HEK293 (cell line): Measurements from ENCODE around the gene ADGRF3.

Experiments
- HOXA7 ChIP-seq: sonication (generic); formaldehyde crosslinking; IDR thresholded peaks from 2 replicates; pipeline ENCODE4 v1.8.1; 2022; ENCODE audit warnings: missing genetic modification reagents, borderline replicate concordance
- HOXC10 ChIP-seq: sonication (generic); formaldehyde crosslinking; IDR thresholded peaks from 2 replicates; pipeline ENCODE4 v1.8.1; 2023; ENCODE audit warnings: mild to moderate bottlenecking, missing genetic modification reagents
- HOXD13 ChIP-seq: sonication (generic); formaldehyde crosslinking; IDR thresholded peaks from 2 replicates; pipeline ENCODE4 v1.8.0; 2022; ENCODE audit warnings: missing genetic modification reagents, borderline replicate concordance
- IKZF3 ChIP-seq: fragments of 450-650 bp; IDR thresholded peaks from 2 replicates; pipeline ENCODE4 v1.5.0; 2018; ENCODE audit warnings: missing biosample characterization, mild to moderate bottlenecking, missing genetic modification characterization, moderate library complexity
- OVOL3 ChIP-seq: fragments of 450-650 bp; formaldehyde crosslinking; IDR thresholded peaks from 2 replicates; pipeline ENCODE4 v1.5.1; 2016; ENCODE audit warnings: missing biosample characterization, missing genetic modification characterization
- PBX3 ChIP-seq: sonication (generic); formaldehyde crosslinking; IDR thresholded peaks from 2 replicates; pipeline ENCODE4 v1.8.1; 2022; ENCODE audit warnings: mild to moderate bottlenecking, moderate library complexity, missing genetic modification reagents
- PRDM10 ChIP-seq: fragments of 450-650 bp; formaldehyde crosslinking; IDR thresholded peaks from 2 replicates; pipeline ENCODE4 v1.5.1; 2016; ENCODE audit warnings: missing biosample characterization, missing genetic modification characterization
- SCRT1 ChIP-seq: fragments of 450-650 bp; formaldehyde crosslinking; IDR thresholded peaks from 2 replicates; pipeline ENCODE4 v1.5.1; 2016; ENCODE audit warnings: missing biosample characterization, missing genetic modification characterization, borderline replicate concordance
- SCRT2 ChIP-seq: fragments of 450-650 bp; formaldehyde crosslinking; IDR thresholded peaks from 2 replicates; pipeline ENCODE4 v1.5.1; 2016; ENCODE audit warnings: missing biosample characterization, missing genetic modification characterization
- ZBTB11 ChIP-seq: fragments of 450-650 bp; formaldehyde crosslinking; conservative IDR thresholded peaks from 2 replicates; pipeline ENCODE4 v1.5.1; 2016; ENCODE audit warnings: low read depth, missing biosample characterization, missing genetic modification characterization
- ZBTB17 ChIP-seq: fragments of 450-650 bp; formaldehyde crosslinking; IDR thresholded peaks from 2 replicates; pipeline ENCODE4 v1.5.1; 2016; ENCODE audit warnings: missing biosample characterization, missing genetic modification characterization
- ZBTB44 ChIP-seq: fragments of 450-650 bp; IDR thresholded peaks from 2 replicates; pipeline ENCODE4 v1.5.1; 2018; ENCODE audit warnings: missing biosample characterization, mild to moderate bottlenecking, missing genetic modification characterization
- ZFP41 ChIP-seq: fragments of 450-650 bp; formaldehyde crosslinking; IDR thresholded peaks from 2 replicates; pipeline ENCODE4 v1.5.1; 2016; ENCODE audit warnings: missing biosample characterization, missing genetic modification characterization, borderline replicate concordance
- ZFP69B ChIP-seq: fragments of 450-650 bp; formaldehyde crosslinking; IDR thresholded peaks from 2 replicates; pipeline ENCODE4 v1.5.1; 2016; ENCODE audit warnings: missing biosample characterization, missing genetic modification characterization
- ZNF121 ChIP-seq: fragments of 450-650 bp; formaldehyde crosslinking; IDR thresholded peaks from 2 replicates; pipeline ENCODE4 v1.5.1; 2016; ENCODE audit warnings: missing biosample characterization, missing genetic modification characterization
- ZNF148 ChIP-seq: fragments of 450-650 bp; formaldehyde crosslinking; IDR thresholded peaks from 2 replicates; pipeline ENCODE4 v1.5.0; 2017; ENCODE audit warnings: missing biosample characterization, missing genetic modification characterization, borderline replicate concordance
- ZNF292 ChIP-seq: fragments of 450-650 bp; formaldehyde crosslinking; IDR thresholded peaks from 2 replicates; pipeline ENCODE4 v1.5.1; 2016; ENCODE audit warnings: low read depth, missing biosample characterization, missing genetic modification characterization, borderline replicate concordance
- ZNF335 ChIP-seq: fragments of 450-650 bp; formaldehyde crosslinking; conservative IDR thresholded peaks from 2 replicates; pipeline ENCODE4 v1.5.1; 2016; ENCODE audit warnings: missing biosample characterization, missing genetic modification characterization
- ZNF341 ChIP-seq: fragments of 450-650 bp; formaldehyde crosslinking; IDR thresholded peaks from 2 replicates; pipeline ENCODE4; 2016; ENCODE audit warnings: low read depth, missing biosample characterization, missing genetic modification characterization
- ZNF473 ChIP-seq: fragments of 450-650 bp; formaldehyde crosslinking; IDR thresholded peaks from 2 replicates; pipeline ENCODE4 v1.5.1; 2017; ENCODE audit warnings: missing biosample characterization, missing genetic modification characterization
- ZNF555 ChIP-seq: fragments of 450-650 bp; formaldehyde crosslinking; conservative IDR thresholded peaks from 2 replicates; pipeline ENCODE4 v1.5.1; 2017; ENCODE audit warnings: missing biosample characterization, mild to moderate bottlenecking, missing genetic modification characterization, inconsistent platforms
- ZNF624 ChIP-seq: fragments of 450-650 bp; formaldehyde crosslinking; IDR thresholded peaks from 2 replicates; pipeline ENCODE4 v1.5.1; 2017; ENCODE audit warnings: missing biosample characterization, missing genetic modification characterization
- ZNF660 ChIP-seq: fragments of 450-650 bp; IDR thresholded peaks from 2 replicates; pipeline ENCODE4 v1.5.1; 2018; ENCODE audit warnings: missing biosample characterization, mild to moderate bottlenecking, missing genetic modification characterization
- ZNF664 ChIP-seq: fragments of 450-650 bp; formaldehyde crosslinking; IDR thresholded peaks from 2 replicates; pipeline ENCODE4 v1.5.1; 2016; ENCODE audit warnings: missing biosample characterization, missing genetic modification characterization
- ZNF776 ChIP-seq: fragments of 450-650 bp; formaldehyde crosslinking; IDR thresholded peaks from 2 replicates; pipeline ENCODE4 v1.5.0; 2017; ENCODE audit warnings: missing biosample characterization, missing genetic modification characterization, borderline replicate concordance

ADGRF3 gene

GRCh38 chr2:26355038-26355995, 8.7 kb upstream of the ADGRF3 start (continued):
- TF ChIP-seq ZBTB11 (tag by site-specific recombination), result no peak
- TF ChIP-seq SCRT2 (tag by site-specific recombination), result peak; percentile 96
- no peak for TF ChIP-seq ZNF664 (tag by site-specific recombination)
- TF ChIP-seq ZBTB44 (tag by site-specific recombination), result no peak
- TF ChIP-seq ZNF292 (tag by site-specific recombination), result no peak
- no peak for TF ChIP-seq HOXD13 (CRISPR knock-in tag)
- TF ChIP-seq ZNF555, result no peak
- peak; percentile 31; the same call in 1 of the 2 replicates for TF ChIP-seq ZNF335 (tag by site-specific recombination)
- 0 out of 2 replicates have a peak, but pooled peaks have one; percentile 44 for TF ChIP-seq ZFP69B (tag by site-specific recombination)
- no peak for TF ChIP-seq ZNF148 (tag by site-specific recombination)
- no peak for TF ChIP-seq ZNF341 (tag by site-specific recombination)
- TF ChIP-seq PBX3 (CRISPR knock-in tag), result no peak
- peak; percentile 97 for TF ChIP-seq ZBTB17 (tag by site-specific recombination)
- no peak for TF ChIP-seq ZNF624 (tag by site-specific recombination)
- no peak for TF ChIP-seq OVOL3 (tag by site-specific recombination)
- TF ChIP-seq IKZF3 (tag by site-specific recombination), result no peak
- TF ChIP-seq HOXC10 (CRISPR knock-in tag), result no peak
- no peak for TF ChIP-seq HOXA7 (CRISPR knock-in tag)
- TF ChIP-seq ZNF776 (tag by site-specific recombination), result no peak
- peak; percentile 57; the same call in 1 of the 2 replicates for TF ChIP-seq ZNF660 (tag by site-specific recombination)
- peak; percentile 71 for TF ChIP-seq PRDM10
- TF ChIP-seq ZFP41 (tag by site-specific recombination), result no peak
- no peak for TF ChIP-seq ZNF473 (tag by site-specific recombination)
- no peak for TF ChIP-seq ZNF121 (tag by site-specific recombination)
- peak; percentile 94 for TF ChIP-seq SCRT1 (tag by site-specific recombination)
